Stimulated activated CD4-positive, alpha-beta T cell treated with anti-CD3 and anti-CD28 coated beads, Interleukin-4, amount 100 ng/mL, for 48 hours (primary cell): ENCODE measurements around the gene CTSK.
"Not testable (repeated sequence)": the region's sequence is repeated elsewhere in the genome, so short reads cannot be mapped to it uniquely, and the experiment has no call there.

Experiments
- DNase-seq, 2 donors: peaks; one replicate each; pipeline ENCODE4 v3.0.0-alpha.2; 2020; ENCODE audit warnings: low read depth in 2 of 2

The CTSK gene

GRCh38 chr1:150807249-150808023, 624 bp downstream of the CTSK start:
- no peak for DNase-seq

- DNase-seq: no peak
Observed at GRCh38 chr1:150805899-150806298, 2.2 kb downstream of the CTSK start.

GRCh38 chr1:150804671-150805070, 3.4 kb downstream of the CTSK start:
- no peak for DNase-seq

GRCh38 chr1:150799089-150799488, 9.0 kb downstream of the CTSK start:
- DNase-seq: no peak

GRCh38 chr1:150798525-150798924, 9.5 kb downstream of the CTSK start:
- no peak for DNase-seq

GRCh38 chr1:150796374-150796773, 11.7 kb downstream of the CTSK start:
- no peak for DNase-seq

- not testable (repeated sequence) for DNase-seq
Observed at GRCh38 chr1:150793778-150794177, 14.3 kb downstream of the CTSK start.

- no peak for DNase-seq
Observed at GRCh38 chr1:150793221-150793620, 14.8 kb downstream of the CTSK start.

GRCh38 chr1:150791585-150791984, 16.5 kb downstream of the CTSK start:
- DNase-seq: no peak

GRCh38 chr1:150789396-150789795, 18.7 kb downstream of the CTSK start:
- no peak for DNase-seq

GRCh38 chr1:150788946-150789345, 19.1 kb downstream of the CTSK start:
- no peak for DNase-seq

GRCh38 chr1:150787455-150787854, 20.6 kb downstream of the CTSK start:
- no peak for DNase-seq

- no peak for DNase-seq
Observed at GRCh38 chr1:150780510-150780909, 27.6 kb downstream of the CTSK start.

GRCh38 chr1:150778409-150778808, 29.7 kb downstream of the CTSK start:
- DNase-seq: no peak

- DNase-seq: no peak
Observed at GRCh38 chr1:150777544-150777943, 30.5 kb downstream of the CTSK start.

- not testable (repeated sequence) for DNase-seq
Observed at GRCh38 chr1:150775931-150776505, 32.0 kb downstream of the CTSK start.

- no peak for DNase-seq
Observed at GRCh38 chr1:150775276-150775675, 32.8 kb downstream of the CTSK start.

GRCh38 chr1:150772326-150772725, 35.7 kb downstream of the CTSK start:
- no peak for DNase-seq

- not testable (repeated sequence) for DNase-seq
Observed at GRCh38 chr1:150767704-150768103, 40.4 kb downstream of the CTSK start.

- DNase-seq: not testable (repeated sequence)
Observed at GRCh38 chr1:150765977-150766301, 42.1 kb downstream of the CTSK start.

- DNase-seq: no peak
Observed at GRCh38 chr1:150765296-150765976, 42.6 kb downstream of the CTSK start, which contains the start of gene CTSS. CTSS (minus strand) TSS chr1:150765778; CDS start chr1:150764763, 1,015 bp downstream.

GRCh38 chr1:150764617-150765101, 43.4 kb downstream of the CTSK start:
- DNase-seq: no peak

GRCh38 chr1:150763018-150763417, 45.0 kb downstream of the CTSK start:
- DNase-seq: no peak
